ENCODE results near the gene MEF2C. TPM values are rescaled to one million over a fixed set of nuclear protein-coding genes. Genes with fewer than 3 reads are reported as not detected.

The MEF2C gene
- total RNA-seq, 2 donors from 2014 or later, result 0.09 to 0.27 TPM

DNA sequence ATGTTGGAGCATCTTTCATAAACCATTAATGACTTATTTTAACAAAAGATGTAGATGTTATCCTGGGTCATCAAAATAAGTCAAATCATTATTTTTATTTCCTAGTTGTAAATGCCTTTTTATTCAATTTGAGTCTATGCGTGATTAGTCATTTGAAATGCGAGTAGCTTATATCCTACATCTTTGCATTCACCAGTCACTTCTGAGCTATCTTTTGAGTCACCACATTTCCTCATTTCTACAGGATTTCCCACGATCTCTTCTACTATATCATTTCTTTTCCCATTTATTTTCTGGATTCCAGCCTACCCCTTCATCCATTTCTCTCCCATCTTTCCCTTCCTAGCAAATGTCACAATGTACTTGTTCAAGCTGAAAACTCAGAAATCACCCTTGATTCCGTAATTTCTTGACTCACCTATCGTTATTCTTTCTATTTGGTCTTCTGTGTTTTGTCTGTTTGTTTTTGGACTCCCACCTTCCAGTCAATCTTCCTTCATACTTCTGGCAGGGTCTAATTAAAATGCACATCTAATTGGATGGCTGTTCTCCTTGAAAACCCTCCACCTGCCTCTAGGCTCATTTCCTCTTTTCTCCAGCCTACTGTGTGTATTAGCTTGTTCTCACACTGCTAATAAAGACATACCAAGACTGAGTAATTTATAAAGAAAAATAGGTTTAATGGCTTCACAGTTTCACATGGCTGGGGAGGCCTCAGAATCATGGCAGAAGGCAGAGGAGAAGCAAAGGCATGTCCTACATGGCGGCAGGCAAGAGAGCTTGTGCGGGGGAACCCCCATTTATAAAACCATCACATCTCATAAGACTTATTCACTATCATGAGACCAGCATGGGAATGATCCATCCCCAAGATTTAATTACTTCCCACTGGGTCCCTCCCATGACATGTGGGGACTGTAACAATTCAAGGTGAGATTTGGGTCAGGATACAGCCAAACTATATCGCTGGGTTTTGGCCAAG lies 112.4 kb downstream of the MEF2C start:
- no peak overlapping the region for H3K27ac Mint-ChIP-seq
- DNase-seq (ENCODE audit: low spot score in 2 of 2), result no peak
- H3K9me3 Mint-ChIP-seq, result peaks cover 0 to 10% of the 10 kb centered on the region in 2 donors
- no peaks in the 10 kb centered on the region for H3K36me3 Mint-ChIP-seq
- no peak for ATAC-seq

DNA sequence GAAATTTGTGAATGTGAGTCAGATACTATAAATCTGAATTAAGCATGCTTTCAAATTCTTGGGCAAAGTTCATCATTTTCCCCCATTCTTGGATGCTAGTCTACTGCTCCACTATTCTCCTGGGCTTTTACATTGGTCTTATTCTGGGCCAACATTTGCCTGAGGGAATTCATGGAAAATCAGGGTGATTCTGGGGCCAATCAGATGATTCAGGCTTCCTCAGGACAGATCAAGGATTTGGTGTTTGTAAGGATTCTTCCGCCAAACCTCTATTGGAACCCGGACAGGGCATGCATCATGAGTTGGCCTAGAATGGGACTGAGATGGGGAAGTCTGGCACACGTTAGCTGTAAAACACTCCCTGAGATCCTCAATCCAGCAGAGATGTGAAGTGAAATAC lies 113.8 kb downstream of the MEF2C start:
- Mint-ChIP-seq H3K9me3 (peaks cover 0 to 10% of the 10 kb centered on the region in 2 donors), H3K36me3 (no peaks in the 10 kb centered on the region), H3K27ac (no peak overlapping the region)
- ATAC-seq, result no peak
- DNase-seq (ENCODE audit: low spot score in 2 of 2), result no peak

DNA sequence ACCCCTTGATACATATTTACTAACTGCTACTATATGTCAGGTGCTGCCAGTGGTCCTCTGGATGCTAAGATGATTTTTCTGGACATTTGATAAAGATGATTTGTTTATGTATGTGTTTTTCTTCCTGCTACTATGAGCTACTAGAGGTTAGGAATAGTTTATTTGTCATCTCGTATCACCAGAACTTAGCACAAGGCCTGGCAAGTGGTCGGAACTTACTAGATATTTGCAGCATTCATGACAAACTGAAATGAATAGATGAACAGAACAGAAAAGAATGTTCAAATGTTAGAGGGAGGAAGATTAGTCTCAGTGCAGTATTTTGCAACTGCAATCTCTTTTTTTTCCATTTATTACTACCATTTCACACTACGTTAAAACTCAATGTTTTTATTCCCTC lies 114.6 kb downstream of the MEF2C start:
- no peak overlapping the region for H3K27ac Mint-ChIP-seq
- ATAC-seq, result no peak
- H3K9me3 Mint-ChIP-seq, result peaks cover 0 to 10% of the 10 kb centered on the region in 2 donors
- no peaks in the 10 kb centered on the region for H3K36me3 Mint-ChIP-seq
- no peak for DNase-seq (ENCODE audit: low spot score in 2 of 2)

DNA sequence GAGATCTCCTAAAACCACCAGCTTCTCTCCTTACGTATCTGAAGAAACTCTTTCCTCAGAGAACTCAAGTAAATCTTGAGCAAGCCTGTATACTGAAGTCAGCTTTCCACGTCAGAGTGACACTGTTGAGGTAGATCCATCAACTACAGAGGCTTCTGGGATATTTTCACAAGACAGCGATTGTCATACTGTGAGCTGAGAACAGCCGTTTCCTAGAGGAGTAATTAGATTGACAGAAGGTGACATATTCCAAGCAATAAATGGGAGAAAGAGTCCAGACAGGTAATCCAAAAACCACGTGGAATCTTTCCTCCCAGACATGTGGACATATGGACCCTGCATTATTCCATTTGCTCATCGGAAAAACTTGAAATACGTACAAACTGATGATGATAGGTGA lies 117.2 kb downstream of the MEF2C start:
- ATAC-seq, result no peak

DNA sequence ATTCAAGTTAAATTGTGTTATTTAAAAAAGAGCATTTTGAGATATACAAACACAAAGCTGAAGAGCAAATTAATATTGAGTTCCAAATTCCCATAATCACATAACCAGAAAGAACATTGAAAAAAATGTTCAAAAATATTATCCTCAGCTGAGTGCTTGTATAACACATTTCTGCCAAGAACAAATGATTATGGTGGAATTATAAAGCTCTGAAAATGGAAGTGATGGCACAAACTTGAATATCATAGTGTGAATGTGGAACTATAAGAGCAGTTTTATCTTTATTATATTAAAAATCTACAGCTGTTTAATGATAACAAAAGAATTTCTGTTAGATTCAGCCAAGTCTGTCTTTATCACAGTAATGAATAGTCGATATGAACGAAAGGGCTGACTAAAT lies 117.8 kb downstream of the MEF2C start:
- no peak for DNase-seq (ENCODE audit: low spot score in 2 of 2)
- Mint-ChIP-seq H3K27ac (no peak overlapping the region), H3K9me3 (no peaks in the 10 kb centered on the region), H3K36me3 (no peaks in the 10 kb centered on the region)
- no peak for ATAC-seq

More for the DNA sequence above, 117.2 kb downstream of the MEF2C start:
- Mint-ChIP-seq H3K27ac (no peak overlapping the region), H3K9me3 (peaks cover 0 to 4% of the 10 kb centered on the region in 2 donors), H3K36me3 (no peaks in the 10 kb centered on the region)
- DNase-seq (ENCODE audit: low spot score in 2 of 2), result no peak

DNA sequence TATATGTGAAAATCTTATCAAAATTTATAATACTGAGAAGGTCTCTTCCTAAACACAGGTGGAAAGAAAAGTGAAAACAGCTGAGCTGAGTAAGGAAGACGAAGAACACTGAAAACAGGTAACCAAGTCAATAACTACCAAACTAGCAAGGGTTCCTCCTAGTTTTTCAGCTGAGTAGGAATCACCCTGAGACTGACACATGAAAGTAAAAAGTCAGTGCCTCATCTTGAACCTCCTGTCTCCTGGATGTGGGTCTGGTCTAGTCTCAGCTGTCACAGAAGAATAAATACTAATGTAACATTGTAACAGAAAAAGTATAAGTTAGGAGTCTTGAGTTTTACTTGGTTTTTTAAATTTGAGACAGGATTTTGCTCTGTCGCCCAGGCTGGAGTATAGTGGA lies 121.0 kb downstream of the MEF2C start:
- Mint-ChIP-seq H3K36me3 (no peaks in the 10 kb centered on the region), H3K27ac (no peak overlapping the region), H3K9me3 (no peaks in the 10 kb centered on the region)
- no peak for ATAC-seq
- DNase-seq (ENCODE audit: low spot score in 2 of 2), result no peak

DNA sequence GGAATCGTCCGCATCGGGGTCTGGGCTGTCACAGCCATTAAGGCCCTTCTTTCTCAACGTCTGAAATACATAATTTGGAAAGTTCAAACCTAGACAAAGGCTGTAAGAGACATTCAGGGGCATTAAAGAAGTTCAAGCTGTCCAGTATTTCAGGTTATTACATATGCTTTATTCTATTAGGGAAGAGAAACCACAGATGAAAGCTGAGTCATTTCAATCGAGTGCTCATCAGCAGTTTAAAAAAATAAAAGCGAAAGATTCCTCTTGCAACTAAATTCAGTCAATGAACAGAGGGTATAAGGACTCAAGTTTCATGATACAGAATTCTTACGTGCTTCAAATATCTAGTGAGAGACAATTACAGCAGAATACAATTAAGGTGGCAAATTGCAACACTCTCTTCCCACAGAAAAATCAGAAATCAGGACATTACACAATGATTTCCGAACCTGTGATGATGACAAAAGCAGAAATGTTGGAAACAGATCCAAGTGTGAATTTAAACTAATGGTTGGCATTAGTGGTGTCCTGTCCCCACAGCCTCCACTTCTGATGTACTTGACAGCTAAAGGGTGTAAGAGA lies 121.6 kb downstream of the MEF2C start:
- no peaks in the 10 kb centered on the region for H3K36me3 Mint-ChIP-seq
- DNase-seq (ENCODE audit: low spot score in 2 of 2) (no peak), ATAC-seq (no peak)
- no peaks in the 10 kb centered on the region for H3K9me3 Mint-ChIP-seq
- no peak overlapping the region for H3K27ac Mint-ChIP-seq

DNA sequence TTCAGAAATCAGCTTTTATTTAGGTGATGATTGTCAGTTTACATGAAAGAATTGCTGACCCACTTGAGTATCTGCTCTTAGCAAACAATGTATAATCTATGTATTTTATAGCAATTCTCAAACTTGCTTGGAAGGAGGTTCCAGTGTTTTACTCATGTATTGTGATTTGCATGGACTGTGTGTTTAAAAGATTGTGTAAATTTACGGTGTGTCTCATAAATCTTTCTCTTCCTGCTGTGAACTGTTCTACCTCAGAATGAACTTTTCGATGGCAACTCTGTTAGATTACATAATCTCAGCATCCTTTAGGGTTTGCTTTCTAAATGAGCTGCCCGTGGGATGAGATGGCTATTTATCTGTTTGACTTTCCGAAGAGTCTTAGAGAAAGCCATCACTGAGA lies 122.5 kb downstream of the MEF2C start:
- H3K27ac Mint-ChIP-seq, result no peak overlapping the region
- ATAC-seq, result no peak
- no peak for DNase-seq (ENCODE audit: low spot score in 2 of 2)
- no peaks in the 10 kb centered on the region for H3K36me3 Mint-ChIP-seq
- H3K9me3 Mint-ChIP-seq, result no peaks in the 10 kb centered on the region

DNA sequence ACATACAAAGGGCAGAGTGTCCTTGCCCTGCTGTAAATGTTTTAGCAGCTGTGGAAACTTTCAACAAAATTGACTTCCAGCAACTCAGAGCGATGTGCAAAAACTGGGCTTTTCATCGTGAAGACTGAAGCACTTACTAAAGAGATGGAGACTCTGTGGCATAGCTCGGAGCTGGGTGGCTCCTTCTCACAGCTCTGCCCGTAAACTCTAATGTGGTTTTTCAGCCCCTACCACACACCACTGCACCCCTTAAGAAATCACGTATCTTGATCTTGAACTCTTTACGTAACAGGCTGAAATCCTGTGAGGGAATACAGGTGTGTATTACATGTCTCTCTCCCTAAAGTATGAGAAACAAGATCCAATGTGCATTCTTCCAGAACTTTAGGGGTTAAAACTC lies 124.4 kb downstream of the MEF2C start:
- Mint-ChIP-seq H3K9me3 (no peaks in the 10 kb centered on the region), H3K36me3 (no peaks in the 10 kb centered on the region), H3K27ac (no peak overlapping the region)
- no peak for ATAC-seq
- no peak for DNase-seq (ENCODE audit: low spot score in 2 of 2)

DNA sequence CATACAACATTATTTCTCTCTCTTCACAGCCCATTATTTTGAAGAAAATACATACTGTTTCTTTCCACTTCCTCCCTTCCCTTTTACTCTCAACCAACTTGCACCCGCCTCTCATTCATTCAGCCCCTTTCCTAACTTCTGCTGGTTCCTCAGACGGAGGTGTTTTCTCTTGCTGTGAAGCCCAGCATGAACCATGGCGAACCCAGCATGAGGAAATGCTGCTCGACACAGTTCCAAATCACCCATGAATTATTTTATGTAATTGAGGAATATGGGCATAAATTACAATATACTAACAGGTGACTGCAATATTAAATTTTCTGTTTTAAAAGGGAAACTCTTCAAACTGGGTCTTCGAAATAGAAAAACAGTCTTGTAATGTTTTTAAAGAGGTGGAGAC lies 124.8 kb downstream of the MEF2C start:
- no peaks in the 10 kb centered on the region for H3K36me3 Mint-ChIP-seq
- DNase-seq (ENCODE audit: low spot score in 2 of 2), result no peak
- no peak for ATAC-seq
- H3K27ac Mint-ChIP-seq, result no peak overlapping the region
- no peaks in the 10 kb centered on the region for H3K9me3 Mint-ChIP-seq

DNA sequence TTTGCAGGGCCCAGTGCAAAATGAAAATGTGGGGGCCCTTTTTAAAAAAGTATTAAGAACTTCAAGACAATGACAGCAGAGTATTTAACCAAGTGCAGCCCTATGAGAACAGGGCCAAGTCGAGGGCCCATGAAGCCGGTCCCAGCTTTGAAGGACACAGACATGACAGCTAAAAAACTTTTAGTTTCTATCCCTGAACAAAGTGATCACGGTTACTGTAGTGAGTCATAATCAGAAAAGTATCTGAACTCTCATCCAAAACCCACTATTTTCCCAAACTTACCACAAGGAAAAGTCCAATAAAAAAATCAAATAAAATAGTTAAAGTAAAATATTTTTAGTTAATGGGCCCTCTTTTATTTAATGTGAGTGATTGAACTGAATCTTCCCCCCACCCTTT lies 126.0 kb downstream of the MEF2C start:
- DNase-seq (ENCODE audit: low spot score in 2 of 2), result no peak
- Mint-ChIP-seq H3K27ac (no peak overlapping the region), H3K9me3 (no peaks in the 10 kb centered on the region), H3K36me3 (no peaks in the 10 kb centered on the region)
- no peak for ATAC-seq

DNA sequence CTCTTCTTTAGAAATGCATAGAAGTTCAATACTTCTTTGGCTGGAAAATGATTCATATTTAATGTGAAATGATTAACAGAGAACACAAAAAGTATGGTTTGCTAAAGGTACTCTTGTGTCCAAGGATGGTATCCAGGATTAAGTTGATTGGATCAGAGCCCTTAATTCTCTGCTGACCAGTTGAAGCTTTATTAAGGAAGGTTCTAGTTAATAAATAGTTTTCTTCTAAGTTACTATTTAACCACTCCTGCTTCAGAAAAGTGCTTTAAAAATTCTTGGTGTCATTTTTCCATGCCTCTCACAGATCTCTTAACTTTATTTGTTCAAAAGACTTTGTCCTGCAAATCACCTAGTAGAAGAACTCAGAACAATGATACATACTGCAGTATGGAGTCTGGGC lies 134.3 kb downstream of the MEF2C start:
- Mint-ChIP-seq H3K9me3 (no peaks in the 10 kb centered on the region), H3K27ac (no peak overlapping the region), H3K36me3 (no peaks in the 10 kb centered on the region)
- DNase-seq (ENCODE audit: low spot score in 2 of 2), result no peak
- no peak for ATAC-seq

DNA sequence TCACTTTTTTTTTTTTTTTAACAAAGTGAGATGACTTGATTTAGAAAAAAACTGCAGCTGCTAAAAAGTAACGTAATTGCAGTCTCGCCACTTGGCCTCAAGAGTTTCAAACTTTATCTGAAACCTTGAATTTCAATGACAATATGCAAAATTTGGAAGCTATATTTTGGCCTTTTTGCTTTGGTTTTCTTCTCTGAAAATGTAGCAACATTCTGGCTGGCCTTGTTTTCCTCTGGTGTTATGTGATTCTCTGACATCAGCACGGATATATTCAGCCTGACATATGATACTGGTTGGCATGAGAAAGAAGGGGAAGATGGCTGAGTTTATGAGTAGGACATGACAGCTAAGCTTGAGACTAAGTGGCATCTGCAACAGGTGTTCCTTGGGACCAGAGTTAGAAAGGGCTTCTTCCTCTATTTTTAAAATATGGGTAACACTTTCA lies 136.5 kb downstream of the MEF2C start:
- Mint-ChIP-seq H3K9me3 (no peaks in the 10 kb centered on the region), H3K27ac (no peak overlapping the region), H3K36me3 (no peaks in the 10 kb centered on the region)
- ATAC-seq (no peak), DNase-seq (ENCODE audit: low spot score in 2 of 2) (no peak)

DNA sequence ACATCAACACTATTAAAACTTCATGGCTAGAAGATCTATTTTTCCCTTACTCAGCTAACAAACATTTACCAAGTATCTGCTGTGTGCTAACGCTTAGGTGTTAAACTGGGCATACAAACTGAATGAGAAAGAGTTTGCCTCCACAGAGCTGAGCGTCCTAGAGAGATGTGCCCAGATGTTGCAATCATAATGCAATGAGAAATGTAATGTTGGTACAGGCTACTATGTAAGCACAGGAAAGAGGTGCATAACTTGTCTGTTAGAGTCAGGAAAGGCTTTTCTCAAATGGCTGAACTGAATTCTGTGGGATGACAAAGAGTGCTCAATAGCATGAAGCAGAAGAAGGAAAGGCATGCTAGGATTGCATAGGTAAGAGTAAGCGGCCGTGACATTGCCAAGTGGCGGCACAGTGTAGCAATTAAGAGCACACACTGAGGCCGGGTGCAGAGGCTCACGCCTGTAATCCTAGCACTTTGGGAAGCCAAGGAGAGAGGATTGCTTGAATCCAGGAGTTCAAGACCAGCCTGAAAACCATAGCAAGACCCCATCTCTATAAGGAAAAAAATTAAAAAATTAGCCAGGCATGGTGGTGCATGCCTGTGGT lies 137.8 kb downstream of the MEF2C start:
- no peak overlapping the region for H3K27ac Mint-ChIP-seq
- no peaks in the 10 kb centered on the region for H3K36me3 Mint-ChIP-seq
- H3K9me3 Mint-ChIP-seq, result no peaks in the 10 kb centered on the region
- no peak for ATAC-seq
- DNase-seq (ENCODE audit: low spot score in 2 of 2), result no peak

DNA sequence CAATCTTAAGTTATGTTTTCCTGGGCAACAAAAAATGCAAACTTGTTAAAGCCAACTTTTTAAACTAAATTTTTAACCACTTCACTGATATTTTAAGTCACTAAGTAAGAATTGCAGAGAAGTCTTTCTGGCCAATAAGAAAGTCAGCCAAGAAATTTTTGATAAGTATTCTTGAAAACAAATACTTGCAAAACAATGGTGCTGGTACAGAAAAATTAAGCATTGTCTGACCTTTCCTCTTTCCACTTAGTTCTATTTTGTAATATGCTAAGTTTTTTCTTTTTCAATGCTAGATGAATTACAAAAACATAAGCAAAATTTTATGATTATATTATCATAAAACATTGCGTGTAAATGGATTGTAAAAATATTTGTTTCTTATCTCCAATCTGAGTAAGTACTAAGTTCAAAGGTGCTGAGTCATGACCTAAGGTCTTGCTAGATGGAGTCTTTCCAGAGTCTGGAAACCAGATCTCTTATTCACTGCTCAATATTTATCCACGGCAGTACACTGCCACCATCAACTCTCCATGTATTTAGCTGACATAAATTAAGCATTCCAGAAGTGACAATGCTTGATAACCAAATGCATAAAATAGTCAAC lies 139.7 kb downstream of the MEF2C start:
- ATAC-seq (no peak), DNase-seq (ENCODE audit: low spot score in 2 of 2) (no peak)
- no peak overlapping the region for H3K27ac Mint-ChIP-seq
- H3K9me3 Mint-ChIP-seq, result no peaks in the 10 kb centered on the region
- H3K36me3 Mint-ChIP-seq, result no peaks in the 10 kb centered on the region

DNA sequence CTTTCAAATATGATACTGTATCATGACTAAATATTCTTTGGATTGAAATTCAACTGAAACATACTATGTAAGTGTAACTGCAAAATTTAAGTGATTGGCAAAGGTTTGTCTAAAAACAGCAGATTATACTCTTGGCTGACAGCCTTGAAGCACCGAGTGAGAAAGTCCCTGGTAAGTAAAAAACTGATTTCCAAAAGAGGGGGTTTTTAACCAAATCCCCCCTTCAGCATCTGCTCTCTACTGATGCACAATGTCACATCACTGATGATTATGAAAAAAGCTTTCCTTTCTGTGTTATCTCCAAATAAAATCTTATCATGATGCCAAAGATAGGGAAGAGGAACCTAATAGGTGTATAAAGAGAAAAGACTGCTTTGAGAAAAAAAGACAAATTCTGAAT lies 141.0 kb downstream of the MEF2C start:
- no peak overlapping the region for H3K27ac Mint-ChIP-seq
- ATAC-seq (no peak), DNase-seq (ENCODE audit: low spot score in 2 of 2) (no peak)
- H3K36me3 Mint-ChIP-seq, result no peaks in the 10 kb centered on the region
- no peaks in the 10 kb centered on the region for H3K9me3 Mint-ChIP-seq

DNA sequence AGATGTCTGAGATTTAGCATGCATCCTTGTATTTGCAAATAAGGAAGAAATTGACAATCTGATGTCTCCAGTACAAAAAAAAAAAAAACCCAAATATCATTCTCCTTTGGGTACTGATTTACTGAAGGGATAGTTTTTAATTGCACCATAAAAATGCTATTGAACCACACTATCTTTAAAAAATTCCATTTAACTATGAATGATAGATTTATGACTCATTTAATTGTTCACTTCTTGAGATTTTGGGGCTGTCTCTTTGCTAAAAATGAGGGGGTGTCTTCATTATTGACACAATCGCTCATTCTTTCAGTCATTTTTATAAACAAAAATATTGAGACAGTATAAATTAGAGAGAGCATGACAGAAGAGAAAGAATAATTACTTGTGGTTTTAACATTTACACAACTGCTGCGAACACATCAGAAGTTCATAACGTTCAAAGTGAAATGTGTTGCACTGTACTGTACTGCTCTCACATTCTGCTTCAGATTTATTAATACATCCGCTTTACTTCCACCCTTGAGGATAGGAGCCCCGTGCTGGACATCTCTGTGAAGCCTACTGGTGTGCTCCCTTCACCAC lies 142.3 kb downstream of the MEF2C start:
- no peak overlapping the region for H3K27ac Mint-ChIP-seq
- DNase-seq (ENCODE audit: low spot score in 2 of 2), result no peak
- no peaks in the 10 kb centered on the region for H3K9me3 Mint-ChIP-seq
- no peaks in the 10 kb centered on the region for H3K36me3 Mint-ChIP-seq
- no peak for ATAC-seq

Measured in activated naive CD4-positive, alpha-beta T cell treated with anti-CD3 and anti-CD28 coated beads, Interleukin-2, amount 50 U/mL, for 72 hours (primary cell).